AG20443 (cell line): ENCODE results near the gene CLPTM1L.

Source experiments
- DNase-seq: peaks from one replicate; pipeline ENCODE4 v3.0.0; 2012; ENCODE audit warnings: low spot score, mixed read lengths

Gene CLPTM1L, protein sequence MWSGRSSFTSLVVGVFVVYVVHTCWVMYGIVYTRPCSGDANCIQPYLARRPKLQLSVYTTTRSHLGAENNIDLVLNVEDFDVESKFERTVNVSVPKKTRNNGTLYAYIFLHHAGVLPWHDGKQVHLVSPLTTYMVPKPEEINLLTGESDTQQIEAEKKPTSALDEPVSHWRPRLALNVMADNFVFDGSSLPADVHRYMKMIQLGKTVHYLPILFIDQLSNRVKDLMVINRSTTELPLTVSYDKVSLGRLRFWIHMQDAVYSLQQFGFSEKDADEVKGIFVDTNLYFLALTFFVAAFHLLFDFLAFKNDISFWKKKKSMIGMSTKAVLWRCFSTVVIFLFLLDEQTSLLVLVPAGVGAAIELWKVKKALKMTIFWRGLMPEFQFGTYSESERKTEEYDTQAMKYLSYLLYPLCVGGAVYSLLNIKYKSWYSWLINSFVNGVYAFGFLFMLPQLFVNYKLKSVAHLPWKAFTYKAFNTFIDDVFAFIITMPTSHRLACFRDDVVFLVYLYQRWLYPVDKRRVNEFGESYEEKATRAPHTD

DNA sequence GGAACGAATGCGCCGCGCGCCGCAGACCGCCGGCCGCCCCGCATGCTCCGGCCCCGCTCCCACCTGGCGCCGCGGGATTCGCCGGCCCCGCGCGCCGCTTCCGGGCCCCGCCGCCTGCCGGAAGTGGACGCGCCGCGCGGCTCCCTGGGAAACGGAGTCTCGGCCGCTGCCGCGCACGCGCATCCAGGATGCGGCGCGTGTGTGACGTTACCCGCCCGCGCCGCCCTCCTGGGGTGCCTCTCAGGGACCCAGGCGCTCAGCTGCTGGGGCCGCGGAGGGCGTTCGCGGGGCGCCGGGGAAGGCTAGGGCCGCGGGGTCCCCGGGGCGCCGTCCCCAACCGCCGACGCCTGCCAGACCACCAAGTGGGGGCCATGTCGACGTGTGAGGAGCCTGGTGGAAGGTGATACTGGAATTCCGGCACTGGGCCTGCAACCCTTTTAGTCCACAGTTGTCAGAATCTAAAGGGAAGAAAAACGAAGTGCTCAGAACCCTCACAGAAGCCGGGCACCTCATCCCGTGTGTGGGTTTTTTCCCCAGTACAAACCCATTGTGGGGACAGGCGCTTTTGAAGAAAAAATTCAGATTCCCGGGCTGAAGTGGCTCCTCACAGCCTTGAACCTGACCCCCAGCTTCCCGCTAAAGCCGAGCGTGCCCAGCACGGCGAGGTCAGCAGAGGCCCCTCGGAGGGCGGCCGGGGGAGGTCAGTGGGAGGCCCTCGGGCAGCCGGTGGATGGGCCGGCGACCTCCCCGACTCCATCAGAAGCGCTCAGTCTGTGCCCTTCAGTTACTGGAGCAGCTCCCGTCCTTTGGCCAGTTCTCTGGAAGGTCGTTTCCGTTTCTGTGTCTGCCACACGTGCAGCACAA, at the start of gene CLPTM1L:
CLPTM1L (minus strand) TSS at position 125 of the 864 bp plus-strand sequence. CDS start 258 bp downstream, outside the sequence.
- DNase-seq = peak; percentile 100

- DNase-seq = no peak
Observed at GRCh38 chr5:1393571-1394501, 48.9 kb upstream of the CLPTM1L start.

DNA sequence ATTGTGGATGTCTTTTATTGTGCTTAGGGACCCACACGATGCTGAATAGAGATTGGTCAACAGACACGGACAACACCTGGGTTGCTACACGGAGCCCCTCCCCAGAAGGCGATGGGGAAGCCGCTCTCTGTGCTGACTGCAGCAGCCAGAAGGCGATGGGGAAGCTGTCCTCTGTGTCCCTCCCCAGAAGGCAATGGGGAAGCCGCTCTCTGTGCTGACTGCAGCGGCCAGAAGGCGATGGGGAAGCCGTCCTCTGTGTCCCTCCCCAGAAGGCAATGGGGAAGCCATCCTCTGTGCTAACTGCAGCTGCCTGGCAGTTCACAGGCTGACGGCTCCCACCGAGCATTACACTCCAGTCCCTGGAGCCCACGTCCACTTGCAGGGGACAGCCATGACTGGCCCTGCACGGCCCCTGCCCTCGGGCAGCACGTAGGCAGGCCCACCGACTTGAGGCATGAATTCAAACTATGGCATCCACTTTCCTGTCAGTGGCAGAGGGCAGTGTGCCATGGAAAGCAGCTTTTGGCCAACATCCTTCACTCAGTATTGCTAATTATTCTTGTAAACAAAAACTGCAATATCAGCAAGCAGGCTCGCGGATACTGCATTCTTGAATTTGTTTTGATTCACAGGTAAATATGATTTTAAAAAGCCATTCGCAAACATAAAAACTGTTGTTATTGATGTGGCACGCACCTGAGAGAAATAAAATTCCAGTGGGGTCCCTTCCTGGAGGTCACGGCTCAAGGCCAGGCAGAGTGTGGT, 48.1 kb upstream of the CLPTM1L start:
- no peak for DNase-seq

DNA sequence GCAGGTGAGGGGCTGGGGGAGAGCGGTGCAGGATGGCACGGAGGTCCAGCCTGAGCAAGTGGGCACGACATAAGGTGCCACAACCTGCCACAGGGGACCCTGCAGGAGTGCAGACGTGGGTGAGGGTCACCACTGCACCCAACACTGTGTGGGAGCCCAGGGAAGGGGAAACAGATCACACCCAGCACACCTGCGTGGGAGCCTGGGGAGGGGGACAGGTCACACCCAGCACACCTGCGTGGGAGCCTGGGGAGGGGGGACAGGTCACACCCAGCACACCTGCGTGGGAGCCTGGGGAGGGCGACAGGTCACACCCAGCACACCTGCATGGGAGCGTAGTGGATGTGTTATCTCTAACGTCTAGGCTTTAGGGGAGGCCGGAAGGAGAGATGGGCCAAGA, 47.4 kb upstream of the CLPTM1L start:
- DNase-seq = no peak

DNA sequence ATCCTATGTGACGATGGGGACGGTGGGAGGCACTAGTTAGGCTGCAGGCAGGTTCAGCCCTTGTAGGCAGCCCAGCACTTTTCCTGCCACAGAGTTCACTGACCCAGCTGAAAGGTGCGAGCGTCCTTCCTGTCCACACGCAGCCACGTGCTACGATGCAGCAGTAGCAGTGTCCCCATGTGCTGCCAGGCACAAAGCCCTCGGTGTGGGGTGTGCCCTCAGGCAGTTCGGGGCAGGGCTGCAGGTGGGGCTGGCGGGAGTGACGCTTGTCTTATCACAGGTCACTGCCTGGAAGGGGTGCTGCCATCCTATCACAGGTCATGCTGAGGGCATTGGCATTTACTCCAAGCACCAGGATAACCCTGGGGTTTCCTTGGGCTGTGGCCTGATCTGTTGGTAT, 46.8 kb upstream of the CLPTM1L start:
- no peak for DNase-seq

DNA sequence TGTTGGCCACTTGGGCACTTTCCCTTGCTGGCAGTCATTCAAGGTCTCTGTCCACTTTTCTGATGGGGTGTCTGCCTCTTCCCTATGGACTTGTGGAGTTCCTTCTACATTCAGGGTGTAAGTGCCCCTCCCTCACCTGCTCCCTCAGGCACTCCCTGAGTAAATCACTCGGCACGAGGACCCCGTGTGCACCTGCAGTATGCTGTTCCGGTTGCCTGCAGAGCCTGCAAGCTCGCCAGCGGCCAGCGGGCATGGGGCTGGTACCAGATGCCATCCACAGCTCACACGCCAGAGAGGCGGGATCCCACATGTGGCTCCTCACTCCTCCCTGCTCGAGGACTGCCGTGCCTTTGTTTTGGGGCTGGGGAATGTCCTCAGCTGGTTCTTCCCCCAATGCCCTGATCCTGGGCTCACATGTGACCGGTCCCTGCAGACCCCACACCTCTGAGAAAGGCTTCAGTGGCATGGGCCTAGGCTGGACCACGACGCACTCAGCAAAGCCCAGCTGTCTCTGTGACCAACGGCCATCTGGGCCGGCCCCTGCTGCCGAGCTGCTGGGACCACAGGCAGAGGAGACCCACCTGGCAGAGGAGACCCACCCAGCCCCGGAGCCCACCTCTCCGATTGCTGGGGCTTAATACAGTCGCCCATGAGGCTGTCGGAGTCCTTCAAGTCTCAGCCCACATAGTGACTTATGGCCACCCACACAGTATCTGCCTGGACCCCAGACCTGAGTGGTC, 46.1 kb upstream of the CLPTM1L start:
- no peak for DNase-seq

GRCh38 chr5:1390333-1390732, 45.4 kb upstream of the CLPTM1L start:
- no peak for DNase-seq

DNA sequence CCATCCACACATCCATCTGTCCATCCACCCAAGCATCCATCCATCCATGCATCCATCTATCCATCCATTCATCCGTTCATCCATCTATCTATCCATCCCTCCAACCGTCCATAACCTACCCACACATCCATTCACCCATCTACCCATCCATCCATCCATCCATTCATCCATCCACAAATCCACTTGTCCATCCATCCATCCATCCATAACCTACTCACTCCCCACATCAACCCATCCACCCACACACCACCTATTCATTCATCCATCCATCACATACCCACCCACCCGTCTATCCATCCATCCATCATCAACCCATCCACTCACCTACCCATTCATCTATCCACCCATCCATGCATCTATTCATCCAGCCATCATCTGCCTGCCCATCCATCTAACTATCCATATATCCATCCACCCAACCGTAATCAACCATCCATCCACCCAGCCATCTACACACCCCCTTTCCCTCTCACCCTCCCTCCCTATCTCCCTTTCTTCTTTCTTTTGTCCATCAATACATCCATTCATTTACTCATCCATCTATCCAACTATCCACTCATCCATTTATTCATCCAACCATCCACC, 43.6 kb upstream of the CLPTM1L start:
- DNase-seq = no peak

DNA sequence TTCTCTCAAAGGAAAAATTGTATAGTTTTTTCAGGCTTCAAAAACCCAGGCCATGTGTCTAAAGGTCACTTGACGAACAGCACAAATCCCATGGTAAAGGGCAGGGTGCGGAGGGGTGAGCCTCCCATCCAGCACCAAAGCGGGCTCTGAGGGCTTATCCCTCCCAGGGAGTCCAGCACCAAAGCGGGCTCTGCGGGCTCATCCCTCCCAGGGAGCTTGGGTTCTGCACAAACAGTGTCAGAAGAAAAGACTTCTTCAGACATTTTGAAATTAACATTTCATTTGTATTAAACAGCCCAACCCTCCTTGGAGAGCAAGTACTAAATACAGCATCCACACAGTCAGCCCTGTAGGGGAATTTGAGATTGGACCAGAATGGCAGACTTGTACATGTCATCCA, 43.0 kb upstream of the CLPTM1L start:
- DNase-seq = no peak

GRCh38 chr5:1387059-1387755, 42.3 kb upstream of the CLPTM1L start:
- DNase-seq = no peak

DNA sequence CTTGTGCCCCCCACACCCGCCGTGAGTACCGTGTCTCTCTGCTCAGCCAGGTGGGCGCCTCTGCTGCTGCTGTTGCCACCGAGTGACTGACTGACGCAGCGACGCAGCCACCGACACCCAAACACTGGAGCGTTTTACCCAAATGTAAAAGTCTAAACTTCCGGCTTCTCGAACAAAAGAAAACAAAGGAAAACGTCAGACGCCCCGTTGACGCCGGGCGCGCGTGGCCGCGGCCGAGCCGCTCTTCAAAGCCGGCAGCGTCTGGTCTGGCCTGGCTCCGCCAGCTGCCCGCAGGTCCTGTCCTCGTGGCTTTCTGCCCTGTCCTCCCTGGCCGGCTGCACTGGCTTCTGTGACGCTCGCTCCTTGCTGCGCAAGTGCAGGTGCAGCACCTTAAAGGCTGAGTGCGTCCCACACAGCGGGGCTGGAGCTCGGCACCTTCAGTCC, 41.4 kb upstream of the CLPTM1L start:
- DNase-seq = peak; percentile 80

GRCh38 chr5:1385395-1386273, 40.7 kb upstream of the CLPTM1L start:
- DNase-seq = peak; percentile 92

DNA sequence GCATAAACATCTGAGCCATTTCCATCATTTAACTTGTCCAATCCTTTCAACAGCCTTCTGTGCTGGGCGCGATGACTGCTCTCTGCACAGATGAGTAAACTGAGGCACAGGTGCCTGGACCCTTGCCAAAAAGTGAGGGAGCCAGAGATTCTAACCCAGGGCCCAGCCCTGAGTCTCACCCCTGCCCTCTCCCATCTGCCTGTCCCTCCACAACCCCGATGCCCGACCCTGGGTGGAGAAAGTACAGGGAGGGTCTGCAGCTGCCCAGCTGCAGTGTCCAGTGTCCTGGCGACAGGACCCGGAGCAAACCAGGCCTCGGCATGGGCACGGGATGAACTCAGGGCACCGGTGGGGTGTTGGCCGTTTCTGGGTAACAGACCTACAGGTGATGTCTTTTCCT, 39.6 kb upstream of the CLPTM1L start:
- DNase-seq = no peak

GRCh38 chr5:1383886-1384401, 39.0 kb upstream of the CLPTM1L start:
- DNase-seq = no peak

GRCh38 chr5:1383344-1383743, 38.4 kb upstream of the CLPTM1L start:
- no peak for DNase-seq

DNA sequence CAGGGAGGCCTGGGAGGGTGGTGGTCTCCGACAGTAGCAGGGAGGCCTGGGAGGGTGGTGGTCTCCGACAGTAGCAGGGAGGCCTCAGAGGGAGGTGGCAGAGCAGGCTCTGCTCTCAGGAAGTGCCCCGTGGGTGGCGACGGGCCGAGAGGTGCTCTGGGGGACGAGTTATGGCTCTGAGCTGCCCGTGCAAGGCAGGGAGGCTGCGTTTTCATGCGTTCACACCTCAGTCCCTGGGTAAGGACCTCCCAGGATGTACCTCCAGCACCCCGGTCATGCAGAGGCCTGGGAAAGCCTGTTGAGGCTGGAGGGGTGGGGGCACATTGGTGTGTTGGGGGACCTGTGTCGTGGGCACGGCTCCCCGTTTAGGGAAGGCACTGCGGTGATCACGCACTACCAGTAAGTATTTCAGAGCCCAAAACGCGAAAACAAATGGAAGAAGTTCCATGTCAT, 37.4 kb upstream of the CLPTM1L start:
- no peak for DNase-seq

DNA sequence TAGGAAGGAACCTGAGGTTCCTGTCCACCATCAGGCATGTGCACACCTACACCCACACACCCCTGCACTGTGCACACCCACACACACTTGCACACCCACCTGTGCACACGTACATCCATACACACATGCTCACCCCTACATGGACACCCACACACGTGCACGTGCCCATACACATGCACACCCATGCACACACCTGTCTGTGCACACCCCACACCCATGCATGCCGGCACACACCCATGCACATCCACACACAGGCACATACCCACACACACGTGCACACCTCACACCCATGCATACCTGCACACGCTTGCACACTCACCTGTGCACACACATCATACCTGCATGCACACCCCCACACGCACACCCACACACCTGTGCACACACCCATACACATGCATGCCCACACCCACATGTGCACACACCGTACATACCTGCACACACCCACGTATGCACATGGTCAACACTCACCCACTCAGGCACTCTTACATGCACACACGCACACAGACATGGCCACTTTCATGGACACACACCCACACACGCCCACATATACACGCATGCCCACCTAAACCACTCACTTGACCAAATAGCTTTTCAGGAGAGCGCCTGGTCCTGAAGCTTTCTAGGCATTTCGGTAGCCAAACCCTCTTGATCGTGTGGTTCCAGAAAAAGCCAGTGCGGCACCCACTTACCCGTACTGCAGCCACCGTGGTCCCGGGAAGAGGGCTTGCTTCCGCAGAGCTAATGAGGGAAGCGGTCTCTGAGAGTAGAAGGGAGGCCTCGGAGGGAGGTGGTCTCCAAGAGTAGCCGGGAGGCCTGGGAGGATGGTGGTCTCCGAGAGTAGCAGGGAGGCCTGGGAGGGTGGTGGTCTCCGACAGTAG, 36.7 kb upstream of the CLPTM1L start:
- DNase-seq = no peak
